NCI-H748 (cell line): Measurements from ENCODE around the gene JDP2.

Experiments
- DNase-seq: peaks from one replicate; lab custom pipeline; 2025; ENCODE audit not compliant: unreplicated experiment; lab: John Stamatoyannopoulos, UW

JDP2 gene

DNA sequence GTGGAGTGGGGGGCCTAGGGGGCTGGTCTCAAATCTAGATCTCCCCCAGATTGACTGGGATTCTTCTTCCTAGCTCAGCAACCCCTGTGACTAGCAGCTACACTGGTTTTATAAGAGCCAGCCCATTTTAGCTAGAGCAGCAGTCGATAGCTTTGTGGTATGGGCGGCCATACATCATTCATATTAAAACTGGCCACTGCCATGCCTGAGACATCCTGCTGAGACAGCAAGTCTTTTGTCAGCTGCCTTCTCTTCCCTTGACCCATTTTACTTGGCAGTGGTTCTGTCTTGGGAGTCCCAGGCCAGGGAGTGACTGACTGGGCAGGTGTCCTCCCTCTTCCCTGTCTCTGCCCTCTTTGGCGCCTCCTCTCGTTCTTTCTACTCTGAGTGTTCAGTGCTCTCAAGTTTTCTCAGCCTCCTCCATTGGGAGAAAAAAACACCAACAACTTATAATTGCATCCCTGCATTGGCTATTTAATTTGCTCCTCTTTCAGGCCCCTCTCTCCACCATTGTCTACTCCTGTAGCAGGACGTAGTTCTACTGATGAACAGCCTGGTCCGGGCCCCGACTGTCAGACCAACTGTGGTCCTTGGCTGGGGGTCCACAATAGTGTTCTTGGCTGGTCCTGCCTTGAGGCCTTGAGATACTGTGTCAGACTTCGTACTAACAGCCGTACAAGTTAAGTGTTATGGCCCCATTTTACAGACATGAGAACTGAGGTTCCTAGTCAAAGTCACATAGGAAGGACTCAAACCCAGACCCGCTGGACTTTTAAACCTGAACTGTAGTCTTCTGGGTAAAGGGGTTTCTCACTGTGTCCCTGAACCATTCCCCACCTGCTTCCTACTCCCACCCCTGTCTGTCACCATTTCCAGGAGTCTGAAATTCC is 18.3 kb upstream of the JDP2 start:
- DNase-seq = no peak

DNA sequence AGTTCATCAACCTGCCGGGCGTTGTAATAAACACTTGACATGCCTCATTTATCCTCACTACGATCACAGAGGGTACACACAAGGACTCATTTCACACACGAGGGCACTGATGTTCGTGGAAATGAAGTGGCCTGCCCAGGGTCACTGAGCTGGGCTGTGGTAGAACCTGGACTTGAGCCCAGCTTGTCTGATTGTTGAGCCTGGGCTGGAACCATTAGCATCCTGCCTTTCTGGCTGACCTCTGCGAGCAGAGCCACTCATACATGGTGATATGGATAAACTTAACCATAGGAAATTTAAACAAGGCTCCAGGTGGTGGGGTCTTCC is 16.6 kb upstream of the JDP2 start:
- peak; percentile 53 for DNase-seq

DNA sequence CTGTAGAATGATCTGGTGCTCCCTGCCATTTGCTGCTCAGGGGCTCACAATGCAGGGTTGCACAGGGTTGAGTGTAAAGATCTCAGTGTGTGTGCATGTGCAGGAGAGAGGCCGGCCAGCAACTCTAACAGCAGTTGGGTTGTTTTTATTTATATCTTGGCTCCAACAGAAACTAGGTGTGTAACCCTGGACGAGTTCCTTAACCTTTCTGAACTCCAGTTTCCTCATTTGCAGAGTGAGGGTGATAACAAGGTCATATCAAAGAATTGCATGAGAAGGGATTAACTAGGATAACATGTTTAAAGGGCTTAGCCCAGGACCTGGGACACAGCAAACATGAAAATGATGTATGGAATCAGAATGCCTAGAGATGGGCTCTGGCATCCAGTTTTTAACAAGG is 14.8 kb upstream of the JDP2 start:
- DNase-seq = no peak

DNA sequence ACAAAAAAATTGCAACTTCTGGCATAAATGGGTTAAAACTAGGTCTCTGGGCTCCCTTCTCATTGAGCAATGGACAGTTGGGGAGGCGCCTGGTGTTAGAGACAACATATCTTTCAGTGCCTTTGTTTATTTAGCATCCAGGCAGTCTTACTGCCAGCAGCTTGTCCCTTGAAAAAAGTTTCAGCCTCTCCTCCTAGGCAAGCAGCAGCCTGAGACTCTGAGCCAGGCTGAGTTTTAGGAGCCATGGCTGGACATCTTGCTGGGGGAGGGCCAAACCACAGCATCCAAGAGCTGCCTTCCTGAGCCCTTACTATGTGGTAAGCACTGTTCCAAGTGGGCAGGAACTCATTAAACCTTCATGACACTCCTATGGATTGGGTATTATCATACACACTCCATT is 10.1 kb upstream of the JDP2 start:
- DNase-seq = no peak

DNA sequence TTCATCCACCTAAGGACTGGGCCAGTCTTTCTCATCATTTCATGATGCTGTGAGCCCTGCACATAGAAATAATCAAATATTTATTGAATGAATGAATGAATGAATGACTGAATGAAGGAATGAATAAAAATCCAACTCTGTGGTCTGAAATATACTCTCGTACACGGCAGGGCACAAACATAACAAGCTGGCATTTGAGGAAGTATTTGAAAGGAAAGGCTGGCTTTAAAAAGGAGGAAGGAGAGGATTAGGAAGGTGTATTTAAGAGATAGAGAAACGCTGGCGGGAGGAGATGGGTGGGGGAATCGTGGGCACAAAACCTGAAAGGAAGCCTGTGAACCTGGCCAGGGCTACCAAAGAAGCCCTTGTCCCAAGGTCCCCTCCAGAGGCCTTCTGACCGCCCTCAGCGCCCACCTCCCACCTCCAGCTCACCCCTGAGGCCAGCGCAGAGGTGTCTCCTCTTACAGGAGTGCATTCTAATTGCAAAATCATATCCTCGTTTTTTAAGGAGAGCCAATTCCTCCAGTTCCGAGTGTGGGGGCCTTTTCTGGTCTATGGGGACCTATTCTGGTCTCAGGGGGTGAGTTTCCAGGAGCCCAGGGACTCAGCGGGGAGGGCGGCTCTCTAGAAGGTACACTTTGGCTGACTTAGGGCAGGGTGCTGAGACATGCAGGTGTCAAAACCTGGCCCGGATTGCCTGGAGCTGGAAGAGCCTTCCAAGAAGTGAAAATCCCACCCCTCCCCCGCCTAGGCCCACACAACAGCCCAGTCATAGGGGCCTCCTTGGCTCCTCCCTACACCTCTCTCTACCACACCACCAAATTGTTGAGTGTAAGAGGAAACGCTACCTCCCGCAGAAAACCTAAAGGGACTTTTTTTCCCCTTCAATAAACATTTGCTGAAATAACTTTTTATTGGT is 8.7 kb upstream of the JDP2 start:
- no peak for DNase-seq

DNA sequence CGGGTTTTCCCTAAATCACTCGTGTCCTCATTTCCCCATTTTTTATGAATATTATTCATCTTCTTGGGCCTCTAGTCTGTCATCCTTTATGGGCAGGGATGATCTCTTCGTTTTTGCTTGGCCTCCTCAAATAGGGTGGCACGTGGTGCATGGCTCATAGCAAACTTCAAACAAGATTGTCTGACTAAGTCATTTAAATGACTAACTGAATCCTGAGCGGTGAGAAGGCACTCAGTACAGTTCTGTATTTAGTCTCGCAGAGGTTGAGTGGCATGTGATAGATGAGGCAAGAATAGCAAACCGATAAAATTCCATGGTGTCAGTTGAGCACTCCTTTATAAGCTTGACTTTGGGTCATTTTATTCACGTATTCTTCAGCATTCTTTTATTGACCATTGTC is 5.7 kb upstream of the JDP2 start:
- no peak for DNase-seq

DNA sequence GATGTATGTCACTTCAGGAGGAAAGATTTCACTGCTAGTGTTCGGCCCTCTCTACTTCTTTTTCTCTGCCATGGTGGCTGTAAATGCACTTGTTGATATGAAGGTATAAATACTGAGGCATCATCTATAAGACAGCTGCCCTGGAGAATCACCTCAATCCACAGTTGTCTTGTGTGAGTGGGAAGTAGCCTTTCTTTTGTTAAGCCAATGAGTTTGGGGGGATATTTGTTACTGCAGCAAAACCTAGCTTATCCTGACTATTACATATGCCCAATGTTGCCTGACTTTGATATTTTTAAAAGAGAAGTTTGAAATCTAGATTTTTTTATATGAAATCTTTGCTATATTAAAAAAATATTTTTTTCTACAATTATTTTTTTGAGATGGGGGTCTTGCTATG is 3.3 kb upstream of the JDP2 start:
- no peak for DNase-seq

DNA sequence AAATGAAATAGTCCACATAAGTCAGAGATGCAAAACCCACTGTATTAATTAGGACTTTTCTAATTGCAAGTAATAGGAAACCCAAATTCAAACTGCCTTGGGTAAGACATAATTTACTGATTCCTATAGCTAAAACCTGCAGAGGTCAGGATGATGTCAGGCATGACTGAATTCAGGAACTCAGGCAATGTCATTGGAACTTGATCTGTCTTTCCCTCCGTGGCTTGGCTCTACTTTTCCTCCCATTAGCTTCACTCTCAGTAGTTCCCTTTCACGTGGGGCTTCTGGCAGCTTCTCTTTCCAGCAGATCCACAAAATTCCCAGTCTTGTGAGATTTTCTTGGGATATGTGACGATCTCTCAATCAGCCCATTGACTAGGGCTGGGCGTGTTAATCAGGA is 2.4 kb upstream of the JDP2 start:
- DNase-seq = no peak

DNA sequence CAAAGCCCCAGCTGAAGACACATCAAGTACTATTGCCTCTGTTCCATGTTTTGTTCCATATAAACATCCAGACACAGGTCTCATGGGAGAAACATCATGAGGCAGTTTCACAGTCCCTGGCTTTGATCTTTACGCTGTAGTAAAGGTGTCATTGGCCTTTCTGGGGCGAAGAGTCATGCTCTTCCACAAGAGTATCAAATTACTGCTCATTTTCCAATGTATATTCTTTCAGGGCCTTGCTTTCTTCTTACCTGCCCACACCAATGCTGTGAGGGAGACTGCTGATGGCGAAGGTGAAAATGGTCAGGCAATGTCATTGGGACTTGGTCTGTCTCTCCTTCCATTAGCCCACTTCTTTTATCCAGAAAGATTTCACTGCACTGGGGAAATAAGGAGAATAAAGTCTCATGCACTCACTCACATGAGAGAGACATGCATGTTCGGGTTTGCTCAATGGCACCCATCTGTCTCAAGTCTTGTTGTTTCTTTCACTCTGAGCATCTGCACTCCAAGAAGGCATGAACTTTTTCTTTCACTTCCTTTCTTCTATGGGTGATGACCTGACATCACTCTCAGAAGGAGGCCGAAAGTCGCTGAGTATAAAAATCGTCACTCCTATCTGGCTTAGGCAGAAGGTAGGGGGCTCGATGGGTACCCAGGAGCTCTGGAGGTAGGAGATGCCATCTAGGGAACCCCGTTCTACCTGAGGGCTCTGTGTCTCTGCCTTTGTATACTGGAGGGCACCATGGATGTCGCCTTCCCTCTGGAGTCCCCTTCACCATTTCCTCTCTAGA is 1.3 kb upstream of the JDP2 start:
- no peak for DNase-seq

DNA sequence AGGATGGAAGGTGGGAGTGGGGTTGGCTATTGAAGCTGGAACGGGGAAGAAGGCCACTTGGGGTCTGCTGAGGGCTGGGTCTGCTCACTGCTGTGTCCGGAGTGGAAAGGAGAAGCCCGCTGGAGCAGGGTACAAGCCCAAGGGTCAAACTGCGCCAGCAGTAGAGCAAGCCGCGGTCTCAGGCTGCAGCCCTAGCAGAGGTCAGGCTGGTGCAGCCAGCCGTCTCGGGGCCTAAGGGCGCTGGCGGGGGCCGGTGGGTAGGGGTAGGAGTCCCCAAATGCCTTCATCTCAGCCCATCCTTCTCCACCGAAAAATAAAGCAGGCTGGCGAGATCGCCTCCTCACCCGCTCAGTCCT is 718 bp upstream of the JDP2 start:
- no peak for DNase-seq

DNA sequence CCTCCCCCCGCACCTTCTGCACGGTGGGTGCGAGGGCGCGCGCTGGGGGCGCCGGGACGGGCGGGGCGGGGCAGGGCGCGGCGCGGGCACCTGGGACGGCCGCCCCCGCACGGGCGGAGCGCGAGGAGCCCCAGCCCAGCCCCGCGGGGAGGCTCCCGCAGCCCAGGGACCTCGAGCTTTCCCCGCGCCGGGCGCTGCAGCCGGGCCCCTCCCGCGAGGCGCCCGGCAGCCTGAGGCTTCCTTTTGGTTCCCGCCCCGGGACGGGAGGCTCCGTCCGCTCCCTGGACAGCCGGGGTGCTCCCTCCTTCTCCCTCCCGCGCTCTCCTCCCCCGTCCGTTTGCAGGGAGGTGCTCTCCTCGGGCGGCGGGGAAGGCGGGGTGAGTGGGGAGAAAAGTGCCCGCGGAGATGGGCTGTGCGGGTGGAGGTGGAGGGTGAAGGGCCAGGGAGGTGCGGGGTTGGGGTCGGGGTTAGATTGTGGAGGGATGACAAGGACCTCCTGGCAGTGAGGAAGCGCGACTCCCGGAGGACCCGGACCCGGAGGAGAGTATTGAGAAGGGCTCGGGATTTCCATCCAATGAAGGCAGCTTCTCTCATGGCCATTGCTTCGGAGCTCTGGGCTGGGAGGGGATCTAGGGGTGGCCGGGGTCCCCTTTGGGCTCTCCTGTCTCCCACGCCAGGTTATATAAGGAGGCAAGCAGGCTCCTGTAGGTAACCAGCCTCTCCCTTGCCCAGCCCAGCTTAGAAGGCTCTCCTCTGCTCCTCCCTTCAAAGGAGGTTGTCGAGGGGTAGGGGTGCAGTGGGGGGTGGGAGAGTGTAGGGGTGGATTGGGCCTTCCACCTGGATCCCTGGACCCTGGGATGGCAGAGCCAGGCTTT is 645 bp downstream of the JDP2 start:
- no peak for DNase-seq

DNA sequence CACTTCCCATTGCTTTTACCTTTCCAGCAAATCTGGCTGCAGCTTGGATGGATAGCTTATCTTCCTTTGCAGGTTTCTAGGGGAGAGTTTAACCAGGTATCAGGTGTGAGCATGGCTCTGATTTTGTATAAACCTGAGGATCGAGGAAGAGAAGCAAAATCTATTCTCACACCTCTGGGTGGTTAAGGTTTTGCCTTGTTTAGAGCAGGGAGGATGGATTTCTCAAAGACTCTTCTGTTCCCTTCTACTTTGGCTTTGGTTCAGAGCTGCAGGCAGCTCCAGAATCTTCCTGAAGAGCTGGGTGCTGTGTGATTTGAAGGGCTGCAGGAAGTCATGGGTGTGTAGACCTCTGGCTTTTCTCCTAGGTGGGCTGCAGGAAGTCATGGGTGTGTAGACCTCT is 1.7 kb downstream of the JDP2 start:
- DNase-seq = no peak

DNA sequence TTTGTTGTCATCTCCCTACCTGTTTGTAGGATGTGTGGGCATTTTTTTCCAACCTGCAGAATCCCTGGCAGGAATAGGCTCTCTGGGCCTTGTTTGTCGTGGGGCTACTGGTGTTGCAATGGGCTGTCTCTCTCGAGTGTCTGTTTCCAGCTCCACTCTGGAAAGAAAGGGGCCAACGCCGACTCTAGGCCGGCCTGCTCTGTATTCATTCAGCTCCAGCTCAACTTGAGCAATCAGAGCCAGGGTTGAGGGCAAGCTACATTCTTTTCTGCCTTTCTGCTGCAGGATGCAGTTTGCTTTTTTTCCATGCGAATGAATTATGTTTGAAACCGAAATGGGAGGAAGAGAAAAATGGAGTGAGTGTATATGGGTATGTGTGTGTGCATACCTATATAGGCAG is 2.3 kb downstream of the JDP2 start:
- DNase-seq = no peak

DNA sequence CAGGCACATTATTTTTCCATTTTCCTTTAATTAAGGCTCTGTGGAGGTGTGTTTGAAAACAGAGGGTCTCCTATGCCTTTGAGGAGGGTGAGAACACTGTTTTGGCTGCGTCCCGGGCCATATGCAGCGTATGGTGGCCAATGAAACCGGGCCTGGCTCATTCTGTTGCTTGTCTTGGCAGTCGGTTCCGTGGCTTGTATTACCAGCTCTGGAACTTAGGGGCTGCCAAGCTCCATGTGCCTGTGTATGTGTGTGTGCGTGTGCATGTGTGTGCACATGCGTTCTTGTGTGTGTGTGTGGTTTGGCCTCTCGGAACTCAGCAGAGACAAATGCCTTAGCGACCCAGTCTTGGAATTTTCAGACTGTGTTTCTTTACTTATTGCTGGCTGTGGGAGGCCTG is 2.7 kb downstream of the JDP2 start:
- DNase-seq = no peak

DNA sequence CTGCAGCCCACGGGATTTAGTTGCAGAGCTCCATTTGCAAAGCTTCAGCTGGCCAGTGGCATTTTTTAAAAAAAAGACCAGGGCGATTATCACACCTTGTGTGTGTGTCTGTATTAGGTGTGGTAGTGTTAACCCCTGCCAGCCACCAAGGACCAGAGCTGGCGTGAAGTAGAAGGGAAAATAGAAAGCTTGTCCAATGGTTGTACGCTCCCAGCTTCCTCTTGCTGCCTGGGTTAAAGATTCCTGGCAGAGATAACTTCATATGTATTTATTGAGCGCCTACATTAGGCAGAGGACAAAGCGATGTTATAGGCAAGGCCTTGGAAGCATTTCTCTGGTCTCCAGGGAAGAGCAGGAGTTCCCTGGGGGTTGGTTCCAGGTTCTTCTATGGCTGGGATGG is 3.2 kb downstream of the JDP2 start:
- DNase-seq = no peak

DNA sequence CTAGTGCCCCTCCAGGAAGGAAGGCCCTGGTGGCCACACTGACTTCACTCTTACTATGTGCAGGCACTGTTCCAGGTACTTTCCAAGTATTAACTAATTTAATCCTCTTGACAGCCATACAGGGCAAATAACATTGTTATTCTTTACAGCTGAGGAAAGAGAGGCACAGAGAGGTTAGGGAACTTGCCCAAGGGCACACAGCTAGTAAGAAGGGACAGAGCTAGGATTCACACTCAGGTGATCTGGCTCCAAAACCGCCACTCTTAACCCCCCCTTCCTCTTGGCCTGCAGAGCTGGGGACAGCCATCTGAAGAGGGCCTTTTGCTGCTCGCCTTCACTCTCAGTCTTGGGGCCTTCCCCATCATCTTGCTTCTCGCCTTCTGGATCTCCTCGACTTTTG is 4.0 kb downstream of the JDP2 start:
- DNase-seq = no peak

DNA sequence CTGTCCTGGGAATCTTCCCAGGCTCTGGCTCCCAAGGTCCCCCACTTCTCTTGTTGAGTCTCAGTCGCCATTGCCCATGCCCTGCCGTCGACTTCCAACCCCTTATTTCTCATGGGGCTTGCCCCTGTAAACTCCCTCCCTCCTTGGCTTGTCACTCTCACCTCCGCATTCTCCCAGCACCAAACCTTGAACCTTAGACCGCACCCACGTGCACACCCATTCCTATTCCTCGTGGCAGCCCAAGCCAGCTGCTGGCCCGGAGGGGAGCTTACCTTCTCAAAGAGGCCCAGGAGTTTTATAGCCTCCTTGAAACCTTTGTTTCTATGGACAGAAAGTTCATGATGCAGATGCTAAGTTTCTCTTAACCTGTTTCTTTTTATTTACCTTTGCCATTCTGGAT is 4.6 kb downstream of the JDP2 start:
- no peak for DNase-seq

DNA sequence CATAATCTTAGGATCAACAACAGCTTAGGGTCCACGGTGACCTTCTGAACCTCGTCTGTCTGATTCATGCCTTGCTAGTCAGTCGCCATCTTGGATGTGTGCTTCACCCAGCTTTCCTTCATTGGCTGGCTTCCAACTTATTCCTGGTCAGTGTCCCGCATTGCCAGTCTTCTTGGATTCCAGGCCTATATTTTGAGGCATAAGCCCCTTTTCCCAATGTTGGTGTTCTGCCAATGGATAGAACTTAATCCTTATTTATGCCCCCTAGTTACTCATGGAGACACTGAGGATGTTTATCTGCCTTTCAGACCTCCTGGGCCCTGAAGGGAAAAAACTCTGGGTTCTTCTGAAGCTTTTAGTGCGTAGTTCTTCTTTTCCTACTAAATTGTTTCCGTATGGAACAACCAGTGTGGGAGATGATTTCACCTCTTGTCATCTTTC is 5.8 kb downstream of the JDP2 start:
- DNase-seq = no peak

DNA sequence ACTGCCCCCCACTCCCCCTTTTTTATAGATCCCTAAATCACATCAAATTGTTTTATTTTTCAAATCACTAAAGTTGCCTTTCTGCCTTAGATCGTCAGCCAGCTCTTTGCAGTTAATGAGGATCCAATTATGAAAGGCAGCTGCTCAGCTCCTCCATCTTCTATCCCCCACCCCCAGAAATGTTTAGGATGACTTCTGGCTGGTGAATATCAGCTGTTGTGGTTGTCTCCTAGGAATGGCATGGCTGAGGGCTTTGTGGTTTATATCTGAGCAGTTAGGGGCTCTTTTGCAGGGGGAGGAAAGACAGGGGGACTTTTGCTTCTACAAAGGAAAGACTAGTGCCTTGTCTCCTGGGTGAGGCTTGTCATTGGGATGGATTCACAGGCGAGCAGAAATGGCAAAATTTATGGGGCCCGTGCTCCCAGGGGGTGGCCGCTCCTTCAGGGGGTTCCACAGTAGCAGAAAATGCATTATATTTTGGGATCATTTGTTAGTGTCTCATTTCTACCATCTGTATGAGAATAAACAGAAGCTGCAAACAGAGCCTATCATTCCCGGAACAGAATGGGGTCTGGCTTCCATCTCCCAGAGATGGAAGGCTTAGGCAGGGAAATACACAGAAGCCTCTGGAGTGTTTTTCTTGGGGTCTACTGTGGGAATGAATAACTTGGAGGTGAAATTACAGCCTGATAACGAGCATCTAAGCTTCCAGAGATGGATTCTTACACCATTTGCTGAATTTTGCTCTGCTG is 6.5 kb downstream of the JDP2 start:
- DNase-seq = no peak

DNA sequence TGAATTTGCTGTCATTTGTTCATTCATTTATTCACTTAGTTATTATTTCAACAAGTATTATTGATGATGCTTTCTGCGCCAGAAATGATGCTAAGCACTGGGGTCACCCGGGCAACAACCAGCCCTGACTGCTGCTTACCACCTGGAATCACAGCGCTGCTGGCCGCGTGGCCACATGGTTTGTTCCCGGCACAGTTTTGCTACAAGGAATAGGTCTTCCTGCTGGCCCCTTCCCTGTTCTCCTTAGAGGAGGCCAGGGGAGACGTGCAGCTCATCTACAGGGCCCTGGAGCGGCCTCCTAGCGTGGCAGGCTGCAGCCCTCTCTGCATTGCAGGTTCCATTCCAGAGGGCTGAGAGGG is 7.0 kb downstream of the JDP2 start:
- no peak for DNase-seq
